Urothelium cell line (cell line): ENCODE data around the gene ZCCHC14.
A peak's percentile ranks its signal among the peaks of the same experiment; 100 is the strongest.
"Not testable (repeated sequence)": the region's sequence is repeated elsewhere in the genome, so short reads cannot be mapped to it uniquely, and the experiment has no call there.

Experiments
- DNase-seq: peaks from one replicate; pipeline ENCODE4 v3.0.0; 2011; ENCODE audit warnings: low spot score, mixed read lengths
- FAIRE-seq: peaks from 2 replicates; lab custom pipeline; 2011; peaks lifted over from hg19 to GRCh38; lab: Jason Lieb, UNC

ZCCHC14 gene

GRCh38 chr16:87497767-87498290 is 5.0 kb upstream of the ZCCHC14 start:
- FAIRE-seq, DNase-seq: not testable (repeated sequence)

DNA sequence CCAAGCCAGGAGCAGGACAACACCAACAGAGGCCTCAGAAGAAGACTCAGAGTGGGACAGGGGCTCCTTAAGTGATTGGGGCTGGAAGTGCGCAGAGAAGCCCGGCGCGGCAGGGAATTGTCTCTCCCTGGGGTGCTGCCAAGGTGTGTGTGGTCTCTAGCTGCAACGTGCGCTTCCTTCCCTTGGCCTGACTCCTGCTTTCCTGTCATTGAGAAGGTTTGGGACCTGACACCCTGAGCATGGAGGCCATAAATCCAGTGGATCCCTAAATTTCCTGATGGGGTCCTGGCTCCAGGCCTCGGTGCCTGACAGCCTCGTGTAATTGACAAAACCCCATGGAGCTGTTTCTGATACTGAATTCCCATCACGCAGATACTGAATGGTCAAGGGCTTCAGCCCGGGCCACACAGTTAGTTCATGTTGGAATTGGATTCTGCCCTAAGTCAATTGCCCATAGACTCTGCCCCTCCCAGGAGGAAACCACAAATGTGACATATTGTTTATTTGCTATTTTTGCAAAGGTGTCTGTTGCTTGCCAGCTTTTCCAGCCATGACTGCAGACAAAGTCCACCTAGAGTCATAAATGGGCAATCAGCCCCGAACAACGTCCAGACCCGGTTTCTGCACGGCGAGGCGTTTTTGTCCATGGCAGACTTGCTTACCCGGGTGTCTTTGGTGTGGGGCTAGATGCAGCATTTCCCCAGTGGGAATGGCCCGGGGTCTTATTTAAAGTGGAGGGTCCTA is 4.4 kb upstream of the ZCCHC14 start:
- DNase-seq, FAIRE-seq: not testable (repeated sequence)

DNA sequence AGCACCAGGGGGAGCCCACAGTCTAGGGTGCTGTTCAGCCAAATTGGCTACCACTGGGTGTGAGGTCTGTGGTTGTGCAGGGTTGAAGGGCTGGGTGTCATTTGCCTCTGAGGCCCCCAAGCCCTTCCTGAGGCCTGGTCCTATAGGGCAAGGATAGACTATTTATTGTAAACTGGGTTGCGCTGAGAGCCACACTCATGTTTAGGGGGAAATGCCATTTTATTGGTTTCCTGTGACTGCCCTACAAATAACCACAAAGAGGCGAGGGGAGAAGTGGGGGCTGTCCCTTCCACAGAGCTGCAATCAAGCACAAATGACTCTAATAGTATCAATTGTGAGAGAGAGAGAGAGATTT is 3.6 kb upstream of the ZCCHC14 start:
- DNase-seq = no peak
- FAIRE-seq = no peak

GRCh38 chr16:87495578-87496446 is 3.0 kb upstream of the ZCCHC14 start:
- DNase-seq (no peak), FAIRE-seq (no peak)

GRCh38 chr16:87493608-87494280 is 920 bp upstream of the ZCCHC14 start:
- DNase-seq (no peak), FAIRE-seq (no peak)

GRCh38 chr16:87492291-87492630 is 563 bp downstream of the ZCCHC14 start:
- FAIRE-seq (no peak), DNase-seq (no peak)

GRCh38 chr16:87491522-87492290 is 1.1 kb downstream of the ZCCHC14 start:
- DNase-seq = no peak
- FAIRE-seq = peak; percentile 20

DNA sequence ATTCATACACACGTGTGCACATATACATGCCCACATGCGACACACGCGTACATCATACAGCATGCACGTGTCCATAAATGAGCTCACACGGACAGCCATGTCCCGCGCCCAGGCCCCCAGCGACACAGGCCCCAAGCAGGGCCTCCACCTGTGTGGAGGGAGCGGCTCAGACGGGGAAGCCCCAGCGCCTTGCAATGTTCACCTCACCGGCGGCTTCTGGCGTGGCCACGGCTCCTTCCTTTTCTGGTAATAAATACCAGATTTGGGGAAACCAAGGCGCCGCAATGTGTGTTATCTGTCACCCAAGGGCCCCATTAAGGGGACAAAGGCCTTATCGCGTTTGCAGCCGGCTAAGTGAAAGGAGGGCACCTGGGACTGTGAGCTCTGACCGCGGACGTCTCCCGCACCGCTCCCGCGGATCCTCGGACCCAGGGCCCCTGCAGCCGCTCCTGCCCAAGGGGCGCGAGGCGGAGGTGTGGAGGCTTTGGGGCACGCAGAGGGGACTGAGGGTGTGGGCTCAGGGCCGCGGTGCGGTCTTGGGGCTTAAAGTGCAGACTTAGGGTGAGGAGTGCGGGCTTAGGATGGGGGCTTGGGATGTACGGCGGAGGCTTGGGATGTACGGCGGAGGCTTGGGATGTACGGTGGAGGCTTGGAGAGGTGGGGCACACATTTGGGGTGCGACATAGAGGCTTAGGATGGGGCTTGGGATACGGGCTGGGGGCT is 1.9 kb downstream of the ZCCHC14 start:
- not testable (repeated sequence) for FAIRE-seq, DNase-seq

- DNase-seq = no peak
- no peak for FAIRE-seq
Measured at GRCh38 chr16:87490096-87490798, 2.6 kb downstream of the ZCCHC14 start.

GRCh38 chr16:87489434-87490045 is 3.3 kb downstream of the ZCCHC14 start:
- DNase-seq (no peak), FAIRE-seq (no peak)

DNA sequence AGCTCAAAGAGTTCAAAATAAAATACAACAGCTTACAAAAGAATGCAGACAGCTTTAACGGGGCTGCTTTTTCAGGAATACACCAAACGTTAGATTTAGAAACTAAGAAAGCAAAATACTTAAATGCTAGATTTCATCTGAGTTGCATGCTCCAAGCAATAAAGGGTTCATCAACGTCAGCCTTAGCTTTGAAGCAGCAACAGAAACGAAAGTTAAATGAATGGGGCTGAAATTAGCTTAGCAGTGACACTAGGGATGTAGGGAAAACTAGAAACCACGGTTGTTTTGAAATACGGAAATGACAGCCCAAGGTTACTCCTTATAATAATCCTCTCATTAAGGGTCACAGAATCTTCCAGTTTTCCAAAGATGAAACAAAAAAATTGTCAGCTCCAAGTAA is 3.9 kb downstream of the ZCCHC14 start:
- DNase-seq, FAIRE-seq: not testable (repeated sequence)

GRCh38 chr16:87487361-87487924 is 5.4 kb downstream of the ZCCHC14 start:
- no peak for FAIRE-seq
- DNase-seq = no peak

DNA sequence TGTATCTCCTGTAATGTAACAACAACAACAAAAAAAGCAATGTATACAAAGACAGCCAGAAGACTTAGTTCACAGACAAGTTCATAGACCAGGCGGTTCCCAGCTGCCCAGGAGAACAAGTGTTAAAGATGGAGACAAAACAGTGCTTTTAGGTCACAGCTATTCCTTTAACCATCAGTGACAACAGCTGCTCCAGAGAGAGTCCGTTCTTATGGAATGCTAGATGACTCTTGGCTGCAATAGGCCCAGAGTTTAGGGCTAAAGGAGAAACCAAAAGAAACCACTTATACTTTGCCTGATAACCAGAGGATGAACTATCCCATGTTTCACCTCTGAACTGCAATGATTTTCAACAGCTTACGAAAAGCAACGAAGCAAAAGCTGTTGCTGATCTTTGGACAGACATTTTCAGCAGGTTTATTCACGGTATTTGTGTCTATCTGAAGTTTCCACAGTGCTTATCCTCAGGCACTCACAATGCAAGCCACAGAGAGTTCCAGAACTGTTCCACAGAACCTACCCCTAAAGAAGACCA is 6.0 kb downstream of the ZCCHC14 start:
- no peak for FAIRE-seq

GRCh38 chr16:87486282-87486681 is 6.5 kb downstream of the ZCCHC14 start:
- FAIRE-seq (no peak), DNase-seq (no peak)

More for the DNA sequence above, 6.0 kb downstream of the ZCCHC14 start:
- DNase-seq = no peak

- FAIRE-seq, DNase-seq: not testable (repeated sequence)
Measured at GRCh38 chr16:87485792-87486191, 7.0 kb downstream of the ZCCHC14 start.

DNA sequence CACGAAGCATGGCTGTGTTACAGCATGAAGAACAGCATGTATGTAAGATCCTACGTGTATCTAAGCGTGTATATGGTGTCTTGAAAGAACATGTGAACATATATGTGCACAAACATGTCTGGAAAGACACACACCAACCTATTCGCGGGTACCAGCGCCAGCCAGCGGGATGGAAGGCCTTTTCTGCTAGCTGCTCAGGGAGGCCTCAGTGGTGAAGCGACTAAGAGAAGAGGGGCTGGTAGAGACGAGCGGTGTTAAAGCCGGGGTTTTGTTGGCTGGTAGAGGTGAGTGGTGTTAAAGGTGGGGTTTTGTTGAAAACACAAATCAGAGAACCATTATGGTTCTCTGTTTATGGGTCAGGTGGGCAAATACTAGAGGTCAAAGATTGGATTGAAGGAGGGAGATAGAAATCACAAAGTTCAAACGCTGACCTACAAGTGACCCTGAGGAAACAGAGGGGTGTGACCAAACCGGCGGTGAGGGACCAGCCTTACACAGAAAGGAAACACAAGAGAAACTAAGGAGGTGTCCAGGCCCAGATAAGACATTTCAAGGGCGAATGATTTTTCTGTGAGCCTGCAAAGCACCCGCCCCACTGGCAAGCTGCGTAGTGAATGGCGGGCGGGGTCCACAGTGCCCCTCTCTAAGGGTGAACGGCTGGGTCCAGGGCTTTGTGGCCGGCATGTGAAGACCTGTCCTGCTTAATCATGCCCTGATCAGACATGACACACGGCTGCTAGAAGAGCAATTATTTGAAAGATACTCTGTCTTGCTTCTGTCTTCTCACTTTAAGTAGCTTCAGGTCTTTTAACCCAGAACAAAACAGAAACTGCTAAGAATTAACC is 8.1 kb downstream of the ZCCHC14 start:
- FAIRE-seq (no peak), DNase-seq (no peak)

DNA sequence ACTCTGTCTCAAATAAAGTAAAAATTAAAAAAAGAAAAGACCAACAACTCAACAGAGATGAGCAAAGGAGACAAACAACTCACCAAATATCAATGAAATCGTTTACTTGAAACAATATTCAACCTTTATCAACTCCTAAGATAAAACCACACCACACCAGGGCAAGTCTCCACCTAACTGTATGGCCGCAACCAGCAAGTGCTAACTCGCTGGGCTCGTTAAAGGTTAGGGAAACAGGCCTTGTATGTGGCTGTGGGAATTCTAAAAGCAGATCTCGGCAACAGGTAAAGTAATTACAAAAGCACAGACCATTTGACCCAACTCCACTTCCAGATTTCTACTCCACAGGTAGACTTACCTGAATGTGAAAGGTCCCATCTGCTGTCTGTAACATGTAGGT is 9.3 kb downstream of the ZCCHC14 start:
- DNase-seq (no peak), FAIRE-seq (no peak)
